GM03348 (cell line): Measurements from ENCODE around the gene LAMA2.
"Not testable (repeated sequence)": the region's sequence is repeated elsewhere in the genome, so short reads cannot be mapped to it uniquely, and the experiment has no call there.

Experiments
- DNase-seq: peaks from one replicate; pipeline ENCODE4 v3.0.0; 2012; ENCODE audit warnings: low spot score

The LAMA2 gene

DNA sequence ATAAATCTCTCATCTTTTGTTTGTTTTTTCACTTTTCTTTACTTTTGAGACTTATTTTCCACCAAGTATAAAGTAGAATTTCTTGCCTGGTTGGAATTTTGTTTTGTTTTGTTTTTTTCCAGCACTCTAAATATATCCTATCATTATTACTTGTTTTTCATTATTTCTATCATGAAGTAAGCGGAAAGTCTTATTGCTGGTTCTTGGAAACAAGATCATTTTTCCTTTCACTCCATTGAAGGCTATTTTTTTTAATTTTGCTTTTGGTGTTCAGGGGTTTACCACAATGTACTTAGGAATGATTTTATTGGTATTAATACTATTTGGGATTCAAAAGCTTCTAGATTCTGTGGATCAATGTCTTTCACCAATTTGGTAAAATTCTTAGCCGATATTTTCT, 190.1 kb downstream of the LAMA2 start:
- no peak for DNase-seq

DNA sequence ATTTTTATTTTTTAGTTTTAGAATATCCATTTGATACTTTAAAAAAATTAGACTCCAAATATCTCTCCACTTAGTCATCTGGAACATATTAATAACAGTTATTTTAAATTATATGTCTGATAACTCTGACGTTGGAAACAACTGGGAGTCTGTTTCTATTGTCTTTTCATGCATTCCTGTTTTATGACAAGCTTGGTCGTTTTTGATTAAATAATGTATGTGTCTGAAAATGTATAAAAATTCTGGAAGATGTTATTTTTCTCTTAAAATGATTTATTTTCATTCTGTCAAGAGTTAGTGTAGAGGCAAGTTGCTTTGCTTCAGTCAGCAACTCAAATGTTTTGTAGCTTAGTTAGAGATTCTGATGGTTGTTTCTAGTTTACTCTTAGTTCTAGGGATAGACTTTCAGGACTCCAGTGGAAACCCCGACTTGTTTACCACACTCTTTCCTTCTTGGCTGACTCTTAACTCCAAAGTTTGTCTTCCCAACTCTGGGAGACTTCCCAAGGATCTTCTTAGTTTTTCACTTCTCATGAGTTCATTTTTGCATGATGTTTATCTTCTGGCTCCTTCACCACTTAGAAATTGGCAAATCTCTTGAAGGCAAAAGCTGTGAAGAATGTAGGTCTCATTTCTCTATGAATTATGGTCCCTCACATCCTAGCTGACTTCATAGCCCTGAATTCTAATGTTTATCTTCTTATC, 190.9 kb downstream of the LAMA2 start:
- DNase-seq: peak; percentile 4

DNA sequence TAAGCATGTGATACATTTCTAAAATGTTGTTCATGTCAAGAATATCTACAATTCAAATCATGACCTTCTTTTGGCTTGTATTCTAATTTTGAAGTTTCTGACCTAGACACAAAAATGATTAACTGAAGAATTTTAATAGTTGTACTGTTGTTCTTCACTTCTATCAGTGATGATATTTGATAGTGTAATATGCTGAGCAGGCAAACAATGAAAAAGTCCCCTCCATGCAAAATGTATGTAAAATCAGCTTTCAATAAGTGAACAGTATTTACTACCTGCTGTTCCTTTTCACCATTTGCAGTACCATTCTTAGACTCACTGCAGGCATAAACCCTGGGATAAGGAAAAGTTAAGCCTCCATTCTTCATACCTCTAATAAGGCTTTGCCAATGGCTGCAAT, 201.5 kb downstream of the LAMA2 start:
- no peak for DNase-seq

DNA sequence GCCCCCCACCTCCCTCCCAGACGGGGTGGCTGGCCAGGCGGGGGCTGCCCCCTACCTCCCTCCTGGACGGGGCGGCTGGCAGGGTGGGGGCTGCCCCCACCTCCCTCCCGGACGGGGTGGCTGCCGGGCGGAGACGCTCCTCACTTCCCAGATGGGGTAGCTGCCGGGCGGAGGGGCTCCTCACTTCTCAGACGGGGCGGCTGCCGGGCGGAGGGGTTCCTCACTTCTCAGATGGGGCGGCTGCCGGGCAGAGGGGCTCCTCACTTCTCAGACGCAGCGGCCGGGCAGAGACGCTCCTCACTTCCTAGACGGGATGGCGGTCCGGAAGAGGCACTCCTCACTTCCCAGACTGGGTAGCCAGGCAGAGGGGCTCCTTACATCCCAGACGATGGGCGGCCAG, 205.5 kb downstream of the LAMA2 start:
- DNase-seq: not testable (repeated sequence)

DNA sequence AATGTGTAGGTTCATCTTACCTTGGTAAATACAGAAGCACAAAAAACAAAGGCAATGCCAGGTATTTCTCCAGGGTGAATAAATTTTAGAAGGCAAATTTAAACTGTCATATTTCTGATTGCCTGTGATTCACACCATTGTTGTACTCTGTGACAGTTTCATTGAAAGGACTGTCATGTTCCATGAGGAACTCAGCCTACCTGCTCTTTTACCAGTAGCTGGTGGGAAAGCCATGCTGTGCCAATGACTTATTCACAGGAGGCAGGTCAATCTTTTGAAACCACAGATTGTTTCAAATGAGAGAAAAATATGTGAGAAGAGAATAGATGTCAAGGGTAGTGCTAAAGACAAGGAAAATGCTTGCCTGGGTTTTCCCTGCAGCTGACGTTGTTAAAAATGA, 206.4 kb downstream of the LAMA2 start:
- DNase-seq: no peak

DNA sequence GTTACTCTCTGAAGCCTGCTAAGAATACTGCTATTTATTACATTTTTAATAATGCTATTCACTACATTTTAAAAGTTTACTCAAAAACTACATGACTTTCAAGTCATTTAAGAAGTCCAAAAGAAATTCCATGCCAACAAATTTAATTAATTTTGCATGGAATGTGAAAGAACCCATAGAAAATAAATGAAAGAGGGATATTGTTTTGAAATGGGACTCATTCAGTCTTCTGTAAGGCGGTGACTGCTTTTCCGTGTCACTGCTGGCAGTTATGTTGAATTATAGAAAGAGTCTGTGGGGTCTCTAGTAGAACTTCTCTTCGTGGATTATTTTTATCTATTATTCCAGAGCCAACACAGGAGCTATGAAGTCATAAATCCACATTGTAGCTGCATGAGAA, 211.2 kb downstream of the LAMA2 start:
- DNase-seq: no peak

DNA sequence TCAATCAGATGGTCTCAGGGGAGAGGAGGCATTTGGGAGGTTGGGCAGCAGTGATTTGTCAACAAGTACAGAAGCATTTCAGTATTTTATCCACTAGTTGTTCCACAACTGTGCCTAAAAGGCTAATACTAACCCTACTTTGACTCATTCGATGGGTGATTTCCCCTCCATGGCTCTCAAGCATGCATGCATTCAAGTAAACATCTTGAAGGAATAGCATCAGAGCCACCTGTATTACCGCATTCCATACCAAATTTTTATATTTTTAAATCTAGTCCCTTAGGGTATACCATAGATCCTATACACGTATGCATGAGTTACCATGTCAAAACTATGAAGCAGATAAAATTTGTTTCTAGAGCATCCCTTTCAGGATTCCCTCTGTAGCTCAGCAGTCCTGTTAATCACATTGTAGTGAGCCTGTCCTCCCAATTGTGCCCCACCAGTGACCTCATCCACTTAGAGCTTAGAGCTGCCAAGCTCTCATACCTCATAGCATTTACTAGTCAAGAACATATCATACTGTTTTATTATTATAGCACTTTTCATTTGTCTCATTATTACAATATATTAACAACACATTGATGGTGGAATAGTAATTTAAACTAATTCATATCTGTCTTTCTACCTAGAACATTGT, 213.8 kb downstream of the LAMA2 start:
- no peak for DNase-seq

DNA sequence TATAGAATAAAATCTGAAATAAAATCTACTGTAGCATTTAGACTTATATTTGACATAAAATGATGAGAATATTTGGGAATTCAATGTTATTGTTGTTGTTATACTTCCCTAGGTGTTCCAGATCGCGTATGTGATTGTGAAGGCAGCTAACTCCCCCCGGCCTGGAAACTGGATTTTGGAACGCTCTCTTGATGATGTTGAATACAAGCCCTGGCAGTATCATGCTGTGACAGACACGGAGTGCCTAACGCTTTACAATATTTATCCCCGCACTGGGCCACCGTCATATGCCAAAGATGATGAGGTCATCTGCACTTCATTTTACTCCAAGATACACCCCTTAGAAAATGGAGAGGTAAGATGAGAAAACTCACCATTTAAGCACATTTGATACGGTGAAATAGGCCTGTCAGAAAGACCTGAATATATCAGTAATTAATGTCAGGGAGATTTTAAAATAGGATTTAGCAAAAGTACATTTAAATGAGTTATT, 215.2 kb downstream of the LAMA2 start:
- DNase-seq: no peak

DNA sequence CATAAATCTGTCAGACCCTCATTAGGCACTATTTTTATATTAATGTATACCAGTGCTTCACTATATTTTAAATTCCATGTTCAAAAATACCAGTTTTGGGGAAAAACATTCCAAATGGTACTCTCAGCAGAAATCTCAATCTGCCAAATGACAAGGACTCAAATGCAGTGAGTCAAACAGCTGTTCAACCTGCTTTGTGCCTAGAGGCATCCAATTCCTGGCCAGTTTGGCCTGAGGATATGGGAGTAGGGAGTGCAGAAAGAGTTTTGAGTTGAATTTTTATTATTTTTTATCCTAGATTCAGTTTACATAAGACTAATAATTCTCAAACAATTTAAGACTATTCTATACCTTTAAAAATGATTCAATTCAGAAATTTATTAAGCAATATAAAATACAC, 216.8 kb downstream of the LAMA2 start:
- DNase-seq: no peak

DNA sequence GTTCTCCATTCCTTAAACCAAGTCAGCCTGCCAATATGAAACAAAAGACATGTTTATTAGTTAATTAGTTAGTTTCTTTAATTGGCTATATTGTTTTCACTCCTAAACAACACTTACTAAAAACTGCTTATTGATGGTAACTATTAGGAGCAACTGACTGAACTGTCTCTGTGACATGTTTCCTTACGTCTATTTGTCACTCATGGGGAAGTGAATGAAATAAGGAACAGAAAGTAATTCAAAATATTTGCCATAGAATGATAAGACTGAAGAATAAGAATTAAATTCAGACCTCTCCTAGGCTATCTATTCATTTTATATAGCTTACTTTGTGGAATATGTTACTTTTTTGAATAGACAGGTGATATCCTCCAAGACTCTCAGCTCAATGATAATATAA, 217.2 kb downstream of the LAMA2 start:
- DNase-seq: no peak

DNA sequence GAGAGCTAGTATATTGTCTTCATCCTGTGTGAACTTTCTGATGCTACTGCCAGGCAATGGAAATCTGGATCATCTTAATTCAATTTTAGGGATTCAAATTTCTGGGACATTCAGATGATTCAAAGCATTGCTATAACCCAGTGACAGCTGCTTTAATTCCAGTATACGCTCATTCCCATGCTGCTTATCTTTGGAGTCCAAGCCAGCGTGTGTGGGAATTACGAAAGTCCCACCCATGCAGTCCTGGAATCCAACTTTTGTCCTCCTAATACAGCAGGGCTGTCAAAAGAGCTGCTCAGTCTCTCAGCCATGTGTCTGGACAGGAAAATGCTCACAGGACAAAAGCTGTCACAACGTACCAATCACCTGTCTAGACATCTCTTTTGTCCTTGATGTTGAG, 219.8 kb downstream of the LAMA2 start:
- DNase-seq: no peak

DNA sequence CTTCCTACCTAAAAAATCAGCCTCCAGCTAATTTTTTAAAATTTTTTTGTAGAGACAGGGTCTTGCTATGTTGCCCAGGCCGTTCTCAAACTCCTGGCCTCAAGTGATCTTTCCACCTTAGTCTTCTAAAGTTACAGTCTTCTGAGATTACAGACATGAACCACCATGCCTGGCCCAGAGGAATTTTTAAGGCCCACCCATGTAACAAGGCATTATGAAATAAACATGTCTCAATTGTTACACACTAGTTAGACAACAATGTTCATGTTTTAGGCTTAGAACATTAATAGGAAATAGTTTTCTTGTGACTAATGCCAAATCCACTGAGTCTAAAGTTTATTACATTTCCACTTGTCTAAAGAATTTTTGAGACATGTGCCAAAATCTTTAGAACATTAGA, 221.2 kb downstream of the LAMA2 start:
- peak; percentile 23 for DNase-seq

DNA sequence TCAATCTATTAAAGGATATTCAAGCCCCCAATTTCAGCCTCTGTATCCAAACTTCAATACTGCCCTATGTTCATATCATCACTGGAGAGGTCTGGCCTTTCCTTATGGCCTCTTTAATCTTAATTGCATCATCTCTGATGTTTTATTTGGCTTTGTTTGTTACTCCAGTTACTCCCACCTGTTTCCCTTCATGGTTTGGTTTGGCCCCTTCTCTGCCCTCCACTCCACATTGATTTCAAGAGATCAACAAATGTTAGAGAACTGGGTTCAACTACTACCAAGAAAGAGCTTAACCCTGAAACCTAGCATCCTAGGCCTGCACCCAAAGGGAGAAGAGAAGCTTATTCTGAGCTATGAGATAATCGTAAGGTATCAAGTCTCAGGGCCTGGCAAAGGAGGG, 221.6 kb downstream of the LAMA2 start:
- no peak for DNase-seq

DNA sequence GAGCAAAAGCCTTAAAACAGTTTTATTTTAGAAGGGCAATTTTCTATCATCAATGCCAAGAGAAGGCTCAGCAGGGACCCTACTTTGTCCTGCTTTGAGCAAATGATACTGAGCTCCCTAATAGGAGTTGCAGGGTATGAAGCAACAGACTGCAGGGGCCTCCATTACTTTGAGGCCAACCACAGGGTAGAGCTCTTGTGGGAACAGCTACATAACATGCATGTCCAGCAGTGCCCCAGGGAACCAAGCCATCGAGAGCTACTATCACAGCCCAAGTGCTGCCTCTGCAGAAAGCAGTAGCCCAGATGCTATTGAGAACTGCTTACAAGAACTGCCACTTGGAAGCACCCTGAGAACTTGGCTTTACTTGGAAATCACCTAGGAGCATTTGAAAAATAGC, 222.1 kb downstream of the LAMA2 start:
- DNase-seq: no peak

DNA sequence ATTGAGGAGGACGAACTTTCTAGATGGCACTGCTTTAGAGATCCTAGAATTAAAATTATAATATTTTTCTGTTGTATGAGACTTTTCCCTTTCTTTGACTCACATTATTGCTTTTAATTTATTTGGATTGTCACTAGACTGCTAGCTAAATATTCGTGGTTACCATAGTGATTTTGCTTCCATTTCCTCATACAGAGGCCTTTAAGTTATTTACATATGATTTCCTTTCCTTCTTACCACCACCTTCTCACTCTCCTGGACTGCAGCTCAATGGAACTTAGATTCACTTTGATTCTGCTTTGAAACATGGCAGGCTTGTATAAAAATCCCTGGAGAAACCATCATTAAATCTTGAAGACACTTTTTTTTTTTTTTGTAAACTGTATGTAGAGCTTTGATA, 222.9 kb downstream of the LAMA2 start:
- DNase-seq: no peak

DNA sequence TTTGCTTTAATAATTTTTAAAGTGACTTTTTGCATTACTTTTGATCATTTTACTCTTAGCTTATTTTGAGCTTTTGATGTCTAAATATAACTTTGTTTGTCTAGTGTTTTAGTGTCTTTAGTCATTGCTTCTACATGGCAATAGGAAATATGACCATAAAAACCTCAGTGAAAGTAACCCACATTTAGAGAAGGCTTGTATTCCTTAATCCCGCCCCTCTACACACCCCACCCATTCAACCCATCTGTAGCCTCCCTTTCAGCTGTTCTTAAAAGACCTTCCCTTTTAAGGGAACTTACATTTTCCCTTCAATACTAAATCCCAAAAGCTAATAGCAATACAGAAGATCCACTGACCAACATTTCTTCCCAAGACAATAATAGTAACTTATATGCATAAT, 225.4 kb downstream of the LAMA2 start:
- DNase-seq: no peak

DNA sequence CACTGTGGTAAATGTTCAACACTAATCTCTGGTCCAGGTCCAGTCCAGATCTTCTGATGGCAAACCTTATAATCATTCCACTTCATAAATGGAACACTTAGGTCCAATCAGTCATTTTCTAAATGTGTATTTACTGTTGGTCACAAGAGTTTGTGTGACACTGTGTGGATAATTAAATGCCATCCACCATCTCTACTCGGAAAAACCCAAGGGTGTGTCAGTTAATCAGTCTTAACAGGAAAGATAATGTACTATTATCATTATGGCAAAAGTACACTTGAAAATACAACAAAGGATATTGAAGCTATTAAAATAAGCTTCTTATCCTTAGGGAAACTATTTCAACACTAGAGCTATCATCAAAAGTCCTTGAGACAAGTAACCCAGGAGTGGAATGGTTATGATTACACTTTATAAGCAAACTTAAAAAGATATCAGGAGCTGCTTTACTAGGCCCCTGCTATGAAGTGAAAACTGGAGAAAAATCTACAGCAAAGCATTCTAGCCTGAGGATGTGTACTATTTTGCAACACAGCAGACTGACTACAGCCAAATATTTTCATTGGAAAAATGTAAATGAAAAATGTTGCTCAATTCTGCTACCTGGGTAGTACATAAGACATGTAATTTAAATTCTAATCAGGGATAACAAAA, 227.9 kb downstream of the LAMA2 start:
- DNase-seq: no peak

DNA sequence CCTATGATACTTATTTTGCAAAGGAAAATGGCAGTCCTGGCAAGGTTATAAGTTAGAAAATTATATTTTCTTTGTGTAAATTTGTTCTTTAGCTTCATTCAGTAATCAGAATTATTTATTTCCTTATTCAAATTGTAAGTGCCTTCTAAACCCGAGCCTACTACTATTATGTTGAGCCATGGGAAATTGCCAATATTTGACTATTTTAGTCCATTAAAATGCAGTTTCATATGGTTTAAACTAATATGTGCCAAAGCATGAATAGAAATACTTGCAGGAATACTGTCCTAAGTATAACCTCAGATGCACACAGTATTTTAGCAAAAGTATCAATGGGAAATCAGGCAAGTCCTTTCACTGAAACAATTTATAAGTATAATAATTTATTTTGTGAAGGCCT, 228.4 kb downstream of the LAMA2 start:
- no peak for DNase-seq

DNA sequence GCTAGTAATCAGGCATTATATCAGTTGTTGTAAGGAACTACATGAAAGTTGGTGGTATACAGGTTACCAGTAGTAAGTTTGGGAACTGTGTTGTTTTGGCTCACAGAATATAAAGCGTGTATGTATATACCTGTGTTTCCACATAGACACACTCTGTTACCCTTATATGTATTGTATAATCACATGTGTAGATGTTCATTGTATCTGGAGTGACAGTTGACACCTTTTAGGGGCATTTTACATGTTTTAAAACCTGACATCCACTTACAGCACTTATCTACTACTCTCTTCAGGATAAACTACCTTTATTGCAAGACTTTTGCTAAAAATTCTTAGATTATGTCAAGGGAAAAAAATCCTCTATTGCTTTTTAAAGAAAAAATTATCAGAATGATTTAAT, 228.9 kb downstream of the LAMA2 start:
- no peak for DNase-seq

DNA sequence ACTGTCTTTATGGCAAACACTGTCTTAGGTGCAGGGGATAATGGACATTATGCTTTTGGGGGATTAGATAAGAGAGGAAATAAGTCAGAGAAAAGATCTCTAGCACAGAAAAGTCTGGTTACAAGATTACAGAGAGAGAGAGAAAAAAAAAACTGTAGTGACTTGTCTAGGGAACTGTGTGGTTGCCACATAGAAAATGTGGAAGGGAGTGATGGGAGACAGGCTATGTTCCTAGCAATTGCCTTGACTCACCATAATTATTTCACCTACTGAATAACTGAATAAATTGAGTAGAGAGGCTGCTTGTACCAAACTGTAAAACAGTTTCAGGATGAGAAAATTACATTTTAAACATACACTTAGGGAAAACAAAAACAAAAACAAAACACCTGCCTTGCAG, 229.7 kb downstream of the LAMA2 start:
- DNase-seq: no peak

DNA sequence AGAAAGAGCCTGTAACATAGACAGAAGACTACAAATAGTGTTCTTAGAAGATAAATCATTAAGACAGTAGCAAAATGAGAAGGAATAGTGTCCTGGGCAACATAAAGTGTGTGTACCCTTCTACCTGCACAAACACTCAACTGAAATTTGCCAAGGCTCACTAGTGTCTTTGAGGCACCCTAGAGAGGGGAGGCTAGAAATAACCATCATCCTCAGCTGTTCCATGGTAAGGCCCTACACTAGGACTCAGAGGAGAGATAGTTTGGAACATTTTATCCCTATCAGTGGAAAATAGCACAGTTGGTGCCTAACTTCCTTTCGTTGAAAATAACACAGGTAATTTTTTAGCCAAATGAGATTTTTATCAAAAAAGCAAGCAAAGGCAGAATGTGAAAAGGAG, 230.7 kb downstream of the LAMA2 start:
- DNase-seq: no peak

DNA sequence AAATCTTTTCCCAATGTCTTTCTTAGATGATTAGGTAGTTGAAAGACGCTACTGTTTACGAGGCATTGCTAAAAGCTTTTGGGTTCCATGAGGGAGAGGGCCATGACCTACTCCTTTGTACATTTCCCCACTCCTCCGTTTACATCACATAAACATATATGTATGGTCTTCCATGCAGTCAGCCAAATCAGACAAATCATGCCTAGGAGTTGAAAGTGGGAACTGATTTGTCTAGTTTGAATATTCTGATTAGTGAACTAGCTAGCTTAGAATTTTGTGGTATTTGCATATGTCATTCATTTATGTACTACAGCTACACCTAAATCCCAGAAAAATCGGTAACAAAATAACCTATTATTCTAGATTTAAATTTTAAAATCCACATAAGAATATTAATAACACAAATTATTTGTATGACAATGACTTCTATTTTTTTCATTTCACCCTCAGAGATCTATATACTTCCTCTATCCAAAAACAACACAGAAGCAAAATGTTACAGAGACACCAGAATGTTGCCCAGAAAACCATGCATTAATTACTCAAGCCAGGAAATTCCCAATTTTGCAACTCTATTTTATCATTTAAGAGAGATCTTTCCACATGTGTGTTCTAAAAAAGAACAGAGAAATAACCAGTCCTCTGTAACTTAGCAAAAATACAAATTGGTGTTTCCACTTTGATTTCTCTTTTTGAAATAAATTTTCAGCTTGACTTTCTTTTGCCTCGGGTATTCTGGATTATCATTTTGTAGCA, 231.9 kb downstream of the LAMA2 start:
- no peak for DNase-seq

DNA sequence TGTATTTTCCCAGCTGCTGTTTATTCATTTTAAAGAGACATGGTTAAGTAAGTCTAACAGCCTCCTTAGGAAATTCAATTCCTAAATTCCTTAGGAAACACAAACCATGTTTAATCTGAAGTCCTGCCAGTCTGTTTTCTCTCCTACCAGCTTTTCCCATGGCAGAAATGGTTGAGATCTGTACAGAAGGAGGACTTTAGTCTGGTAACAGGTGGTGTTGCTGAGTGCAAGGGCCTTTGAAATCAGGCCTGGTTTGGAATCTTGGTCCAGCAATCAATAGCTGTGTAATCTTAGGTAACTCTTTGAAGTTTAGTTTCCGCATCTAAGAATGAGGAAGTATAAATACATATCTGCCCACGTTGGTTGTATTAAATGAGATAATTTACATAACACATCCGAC, 232.5 kb downstream of the LAMA2 start:
- no peak for DNase-seq
